Right kidney (tissue), 1 donor: ENCODE results near the gene CARD10.
"Not testable (repeated sequence)": the region's sequence is repeated elsewhere in the genome, so short reads cannot be mapped to it uniquely, and the experiment has no call there.

Experiments used
- DNase-seq: peaks from one replicate; pipeline ENCODE4 v3.0.0-alpha.2; 2016

Gene CARD10

GRCh38 chr22:37558815-37559214 lies 39.6 kb upstream of the CARD10 start:
- DNase-seq, result no peak

- no peak for DNase-seq
Measured at GRCh38 chr22:37557321-37558001, 38.2 kb upstream of the CARD10 start.

GRCh38 chr22:37556710-37557109 lies 37.5 kb upstream of the CARD10 start:
- DNase-seq, result no peak

- no peak for DNase-seq
Measured at GRCh38 chr22:37555029-37555428, 35.8 kb upstream of the CARD10 start.

- no peak for DNase-seq
Measured at GRCh38 chr22:37553725-37554124, 34.5 kb upstream of the CARD10 start.

GRCh38 chr22:37552524-37553163 lies 33.4 kb upstream of the CARD10 start:
- peak; percentile 73 for DNase-seq

GRCh38 chr22:37551981-37552380 lies 32.8 kb upstream of the CARD10 start:
- DNase-seq, result no peak

GRCh38 chr22:37550921-37551320 lies 31.7 kb upstream of the CARD10 start:
- not testable (repeated sequence) for DNase-seq

- DNase-seq, result no peak
Measured at GRCh38 chr22:37549704-37550059, 30.5 kb upstream of the CARD10 start.

GRCh38 chr22:37547251-37547741 lies 28.1 kb upstream of the CARD10 start:
- no peak for DNase-seq

GRCh38 chr22:37546437-37547250 lies 27.4 kb upstream of the CARD10 start:
- no peak for DNase-seq

- DNase-seq, result peak; percentile 88
Measured at GRCh38 chr22:37545703-37546436, 26.7 kb upstream of the CARD10 start.

- DNase-seq, result no peak
Measured at GRCh38 chr22:37544955-37545702, 25.9 kb upstream of the CARD10 start.

GRCh38 chr22:37542959-37543358 lies 23.7 kb upstream of the CARD10 start:
- no peak for DNase-seq

GRCh38 chr22:37542416-37542815 lies 23.2 kb upstream of the CARD10 start:
- DNase-seq, result not testable (repeated sequence)

- DNase-seq, result not testable (repeated sequence)
Measured at GRCh38 chr22:37539790-37540189, 20.6 kb upstream of the CARD10 start.

- DNase-seq, result peak; percentile 70
Measured at GRCh38 chr22:37538590-37539357, 19.6 kb upstream of the CARD10 start.

GRCh38 chr22:37535159-37535558 lies 15.9 kb upstream of the CARD10 start:
- DNase-seq, result no peak

GRCh38 chr22:37534445-37534844 lies 15.2 kb upstream of the CARD10 start:
- no peak for DNase-seq

- no peak for DNase-seq
Measured at GRCh38 chr22:37533995-37534394, 14.8 kb upstream of the CARD10 start.
